Measurements from ENCODE around the gene NCOR1.

The NCOR1 gene

DNA sequence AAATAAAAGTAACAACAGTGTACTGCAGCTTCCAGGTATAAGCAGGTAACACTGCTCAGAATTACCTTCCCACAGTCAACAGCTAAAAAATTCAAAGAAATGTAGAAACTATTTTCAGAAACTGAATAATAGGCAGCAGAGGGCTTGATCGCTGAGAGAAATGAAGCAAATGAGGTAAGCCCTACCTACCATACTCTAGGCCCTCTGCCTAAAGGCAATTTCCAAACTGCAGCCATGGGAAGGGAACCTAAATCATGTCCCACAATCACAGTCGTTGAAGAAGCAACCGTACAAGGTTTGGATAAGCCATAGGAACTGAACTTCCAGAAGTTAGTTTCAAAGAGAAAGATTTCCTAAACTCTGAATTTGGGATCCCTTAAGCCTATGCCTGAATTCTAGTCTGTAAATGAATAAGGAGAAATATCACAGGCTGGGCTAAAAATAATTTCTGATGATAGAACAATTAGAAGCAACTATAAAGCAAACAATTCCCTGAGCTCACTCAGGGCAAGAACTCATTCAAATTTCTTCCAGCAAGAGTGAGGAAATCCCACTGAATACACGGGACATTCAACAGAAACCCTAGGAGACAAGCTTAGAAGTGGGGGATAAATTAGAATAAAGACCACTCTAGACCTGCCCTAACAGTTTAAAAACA is 24.5 kb downstream of the NCOR1 start:
- no peaks in the 10 kb centered on the region for H3K27me3 ChIP-seq (replicated peaks; ENCODE audit: insufficient read depth, low read length)
- TF ChIP-seq, protein P1, sequence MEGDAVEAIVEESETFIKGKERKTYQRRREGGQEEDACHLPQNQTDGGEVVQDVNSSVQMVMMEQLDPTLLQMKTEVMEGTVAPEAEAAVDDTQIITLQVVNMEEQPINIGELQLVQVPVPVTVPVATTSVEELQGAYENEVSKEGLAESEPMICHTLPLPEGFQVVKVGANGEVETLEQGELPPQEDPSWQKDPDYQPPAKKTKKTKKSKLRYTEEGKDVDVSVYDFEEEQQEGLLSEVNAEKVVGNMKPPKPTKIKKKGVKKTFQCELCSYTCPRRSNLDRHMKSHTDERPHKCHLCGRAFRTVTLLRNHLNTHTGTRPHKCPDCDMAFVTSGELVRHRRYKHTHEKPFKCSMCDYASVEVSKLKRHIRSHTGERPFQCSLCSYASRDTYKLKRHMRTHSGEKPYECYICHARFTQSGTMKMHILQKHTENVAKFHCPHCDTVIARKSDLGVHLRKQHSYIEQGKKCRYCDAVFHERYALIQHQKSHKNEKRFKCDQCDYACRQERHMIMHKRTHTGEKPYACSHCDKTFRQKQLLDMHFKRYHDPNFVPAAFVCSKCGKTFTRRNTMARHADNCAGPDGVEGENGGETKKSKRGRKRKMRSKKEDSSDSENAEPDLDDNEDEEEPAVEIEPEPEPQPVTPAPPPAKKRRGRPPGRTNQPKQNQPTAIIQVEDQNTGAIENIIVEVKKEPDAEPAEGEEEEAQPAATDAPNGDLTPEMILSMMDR (IDR thresholded peaks at IDR 0.05; ENCODE audit: low read length) = no peak
- no peak for TF ChIP-seq EZH2 (optimal IDR thresholded peaks at IDR 0.05; ENCODE audit: low read depth, low read length)
- TF ChIP-seq EZH2phosphoT487 (IDR thresholded peaks at IDR 0.05; ENCODE audit: low read length) = no peak
- H3K4me3 ChIP-seq (ENCODE audit: low read length) = no peak overlapping the region
- no peak overlapping the region for H3K9ac ChIP-seq (ENCODE audit: low read length)
- H3K36me3 ChIP-seq (replicated peaks; ENCODE audit: insufficient read depth, low read length) = 0 out of 2 replicates have a peak, but pooled peaks cover 3% of the 10 kb centered on the region
- no peak overlapping the region for H2AFZ ChIP-seq (ENCODE audit: low read length)
- H3K4me2 ChIP-seq (ENCODE audit: low read depth, low read length) = no peak overlapping the region
- no peak overlapping the region for H3K27ac ChIP-seq (ENCODE audit: low read length)
- H4K20me1 ChIP-seq (ENCODE audit: insufficient read depth, low read length) = no peaks in the 10 kb centered on the region
- H3K4me1 ChIP-seq (ENCODE audit: low read length) = no peaks in the 10 kb centered on the region
- no peaks in the 10 kb centered on the region for H3K9me3 ChIP-seq (replicated peaks; ENCODE audit: insufficient read depth, low read length)
- no peaks in the 10 kb centered on the region for H3F3A ChIP-seq (ENCODE audit: insufficient read depth, low read length)
- DNase-seq = no peak
- H3K9me2 ChIP-seq (replicated peaks; ENCODE audit: insufficient read depth, low read length) = no peaks in the 10 kb centered on the region
- peaks cover 72% of the 10 kb centered on the region for H3K79me2 ChIP-seq (ENCODE audit: low read length)

DNA sequence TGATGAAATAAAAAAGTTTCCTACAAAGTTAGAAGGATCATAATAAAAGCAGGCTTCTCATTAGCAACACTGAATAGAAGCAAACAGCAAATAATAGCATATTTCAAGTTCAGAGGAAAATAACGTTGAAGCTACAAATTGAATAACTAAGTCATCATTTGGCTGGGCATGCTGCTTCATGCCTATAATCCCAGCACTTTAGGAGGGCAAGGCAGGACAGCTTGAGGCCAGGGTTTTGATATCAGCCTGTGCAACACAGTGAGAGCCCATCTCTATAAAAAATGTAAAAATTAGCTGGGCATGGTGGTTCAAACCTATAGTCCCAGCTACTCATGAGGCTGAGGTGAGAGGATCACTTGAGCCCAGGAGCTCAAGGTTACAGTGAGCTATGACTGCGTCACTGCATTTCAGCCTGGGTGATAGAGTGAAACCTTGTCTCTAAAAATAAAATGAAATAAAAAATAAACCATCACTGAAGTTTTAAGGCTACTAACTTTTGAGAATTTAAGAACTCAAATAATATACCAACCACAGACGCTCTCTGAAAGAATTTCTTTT is 25.5 kb downstream of the NCOR1 start:
- TF ChIP-seq EZH2 (optimal IDR thresholded peaks at IDR 0.05; ENCODE audit: low read depth, low read length) = no peak
- no peak for TF ChIP-seq EZH2phosphoT487 (IDR thresholded peaks at IDR 0.05; ENCODE audit: low read length)
- TF ChIP-seq, protein P1 (IDR thresholded peaks at IDR 0.05; ENCODE audit: low read length) = no peak
- DNase-seq = no peak

DNA sequence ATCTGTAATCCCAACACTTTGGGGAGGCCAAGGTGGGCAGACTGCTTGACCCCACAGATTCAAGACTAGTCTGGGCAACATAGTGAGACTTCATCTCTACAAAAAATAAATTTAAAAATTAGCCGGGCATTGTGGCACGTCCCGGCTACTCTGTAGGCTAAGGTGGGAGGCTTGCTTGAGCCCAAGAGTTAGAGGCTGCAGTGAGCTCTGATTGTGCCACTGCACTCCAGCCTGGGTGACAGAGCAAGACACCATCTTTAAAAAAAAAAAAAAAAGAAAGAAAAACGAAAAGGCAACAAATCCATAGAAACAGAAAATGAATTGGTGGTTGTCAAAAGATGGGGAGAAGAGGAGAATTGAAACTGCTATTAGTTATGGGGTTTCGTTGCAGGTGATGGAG is 27.7 kb downstream of the NCOR1 start:
- Histone ChIP-seq H3K4me2 (ENCODE audit: low read depth, low read length) (no peak overlapping the region), H3K4me3 (ENCODE audit: low read length) (no peak overlapping the region), H3K27ac (ENCODE audit: low read length) (no peak overlapping the region), H3K9ac (ENCODE audit: low read length) (no peak overlapping the region), H3K9me3 (replicated peaks; ENCODE audit: insufficient read depth, low read length) (no peaks in the 10 kb centered on the region), H3F3A (ENCODE audit: insufficient read depth, low read length) (no peaks in the 10 kb centered on the region), H3K4me1 (ENCODE audit: low read length) (no peaks in the 10 kb centered on the region), H3K9me2 (replicated peaks; ENCODE audit: insufficient read depth, low read length) (no peaks in the 10 kb centered on the region), H3K27me3 (replicated peaks; ENCODE audit: insufficient read depth, low read length) (no peaks in the 10 kb centered on the region), H3K79me2 (ENCODE audit: low read length) (peaks cover 81% of the 10 kb centered on the region), H4K20me1 (ENCODE audit: insufficient read depth, low read length) (no peaks in the 10 kb centered on the region), H3K36me3 (replicated peaks; ENCODE audit: insufficient read depth, low read length) (0 out of 2 replicates have a peak, but pooled peaks cover 3% of the 10 kb centered on the region), H2AFZ (ENCODE audit: low read length) (no peak overlapping the region)
- TF ChIP-seq EZH2 (optimal IDR thresholded peaks at IDR 0.05; ENCODE audit: low read depth, low read length) (no peak), EZH2phosphoT487 (IDR thresholded peaks at IDR 0.05; ENCODE audit: low read length) (no peak)
- TF ChIP-seq, protein P1 (IDR thresholded peaks at IDR 0.05; ENCODE audit: low read length) = no peak
- DNase-seq = no peak

More for the DNA sequence above, 25.5 kb downstream of the NCOR1 start:
- Histone ChIP-seq H3K36me3 (replicated peaks; ENCODE audit: insufficient read depth, low read length) (0 out of 2 replicates have a peak, but pooled peaks cover 3% of the 10 kb centered on the region), H3K4me3 (ENCODE audit: low read length) (no peak overlapping the region), H3K9ac (ENCODE audit: low read length) (no peak overlapping the region), H3K9me2 (replicated peaks; ENCODE audit: insufficient read depth, low read length) (no peaks in the 10 kb centered on the region), H3K27ac (ENCODE audit: low read length) (no peak overlapping the region), H3K4me1 (ENCODE audit: low read length) (no peaks in the 10 kb centered on the region), H3K79me2 (ENCODE audit: low read length) (peaks cover 74% of the 10 kb centered on the region), H3K4me2 (ENCODE audit: low read depth, low read length) (no peak overlapping the region), H2AFZ (ENCODE audit: low read length) (no peak overlapping the region), H3K9me3 (replicated peaks; ENCODE audit: insufficient read depth, low read length) (no peaks in the 10 kb centered on the region), H3F3A (ENCODE audit: insufficient read depth, low read length) (no peaks in the 10 kb centered on the region), H3K27me3 (replicated peaks; ENCODE audit: insufficient read depth, low read length) (no peaks in the 10 kb centered on the region), H4K20me1 (ENCODE audit: insufficient read depth, low read length) (no peaks in the 10 kb centered on the region)
